ENCODE measurements around the gene AURKA. TPM values are rescaled to one million over a fixed set of nuclear protein-coding genes. Genes with fewer than 3 reads are reported as not detected.

The AURKA gene
- polyA plus RNA-seq, 1 donor (not counting 4 experiments of a cell fraction or from before 2014, with no cell fraction given): 36.1 TPM

DNA sequence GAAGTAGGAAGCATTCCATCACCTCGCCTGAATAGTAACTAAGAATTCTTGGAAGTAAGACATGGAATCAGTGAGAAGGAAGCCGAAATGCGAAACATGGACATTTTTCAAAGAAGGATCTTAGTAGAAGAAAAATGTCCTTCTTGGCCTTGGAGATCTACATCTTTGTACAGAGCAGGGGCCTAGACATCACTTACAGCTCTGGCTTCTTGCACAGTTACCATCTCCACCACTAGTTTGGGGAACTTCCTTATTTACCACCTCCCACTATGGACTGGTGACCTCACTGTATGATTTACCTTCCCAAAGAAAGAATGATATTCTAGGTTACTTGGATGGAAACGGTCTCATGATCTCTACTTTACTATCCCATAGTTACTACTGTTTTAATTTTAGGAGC is 35.8 kb upstream of the AURKA start:
- Histone ChIP-seq H3K4me3 (ENCODE audit: control insufficient read depth in 2 of 3, extremely low read depth in 1 of 3, insufficient read depth in 2 of 3, low read depth in 1 of 3, low read length in 3 of 3) (no peak overlapping the region), H3K27ac (ENCODE audit: control insufficient read depth, insufficient read depth, low read length) (no peak overlapping the region), H3K27me3 (ENCODE audit: control insufficient read depth, extremely low read depth, insufficient read depth, low read length) (no peaks in the 10 kb centered on the region), H3K9ac (ENCODE audit: control insufficient read depth, extremely low read depth, insufficient read depth, low read length) (no peak overlapping the region), H3K9me3 (ENCODE audit: control insufficient read depth, low read depth, low read length) (no peaks in the 10 kb centered on the region), H2AFZ (ENCODE audit: control insufficient read depth, low read length) (no peak overlapping the region), H4K20me1 (ENCODE audit: control insufficient read depth, extremely low read depth, insufficient read depth, low read length) (no peaks in the 10 kb centered on the region), H3K9me1 (ENCODE audit: control insufficient read depth, extremely low read depth, insufficient read depth, low read length) (no peaks in the 10 kb centered on the region), H3K79me2 (ENCODE audit: control insufficient read depth, insufficient read depth, low read length) (no peaks in the 10 kb centered on the region), H3K4me2 (ENCODE audit: control insufficient read depth, extremely low read depth, insufficient read depth, low read depth, low read length) (no peak overlapping the region), H3K4me1 (ENCODE audit: control insufficient read depth, extremely low read depth, insufficient read depth, low read length) (peaks cover 13% of the 10 kb centered on the region), H3K36me3 (ENCODE audit: control insufficient read depth in 2 of 2, extremely low read depth in 1 of 2, insufficient read depth in 2 of 2, low read length in 2 of 2) (no peaks in the 10 kb centered on the region)
- TF ChIP-seq EZH2 (IDR thresholded peaks at IDR 0.05; ENCODE audit: low read length): no peak
- no peak for TF ChIP-seq CTCF (optimal IDR thresholded peaks at IDR 0.05 in 1 of 3, IDR thresholded peaks at IDR 0.05 in 1 of 3, conservative IDR thresholded peaks at IDR 0.05 in 1 of 3; ENCODE audit: extremely low read depth in 1 of 3, insufficient read depth in 2 of 3, low read length in 3 of 3)
- DNase-seq (ENCODE audit: low read depth, low spot score) (no peak), FAIRE-seq (no peak)
- dilution Hi-C loops (cut with MboI; ENCODE audit: extremely low pct_ligation_motif_present, low sequenced_read_pairs): no loop called here

DNA sequence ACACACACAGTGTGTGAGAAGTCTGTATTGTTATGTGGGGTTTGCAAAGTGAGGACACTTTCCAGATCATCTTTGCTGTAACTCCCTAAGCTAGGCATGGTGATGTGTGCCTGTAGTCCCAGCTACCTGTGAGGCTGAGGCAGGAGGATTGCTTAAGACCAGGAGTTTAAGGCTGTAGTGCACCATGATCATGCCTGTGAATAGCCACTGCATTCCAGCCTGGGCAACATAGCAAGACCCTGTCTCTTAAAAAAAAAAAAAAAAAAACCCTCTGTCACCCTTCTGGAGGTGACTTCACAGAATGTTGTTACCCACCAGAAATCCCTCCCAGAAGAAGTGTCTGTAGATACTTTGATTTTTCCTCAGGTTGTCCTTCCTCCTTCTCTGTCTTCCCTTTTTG is 34.9 kb upstream of the AURKA start:
- no peaks in the 10 kb centered on the region for H3K79me2 ChIP-seq (ENCODE audit: control insufficient read depth, insufficient read depth, low read length)
- H3K9me1 ChIP-seq (ENCODE audit: control insufficient read depth, extremely low read depth, insufficient read depth, low read length): no peaks in the 10 kb centered on the region
- H4K20me1 ChIP-seq (ENCODE audit: control insufficient read depth, extremely low read depth, insufficient read depth, low read length): no peaks in the 10 kb centered on the region
- no peak overlapping the region for H2AFZ ChIP-seq (ENCODE audit: control insufficient read depth, low read length)
- TF ChIP-seq CTCF (optimal IDR thresholded peaks at IDR 0.05 in 1 of 3, IDR thresholded peaks at IDR 0.05 in 1 of 3, conservative IDR thresholded peaks at IDR 0.05 in 1 of 3; ENCODE audit: extremely low read depth in 1 of 3, insufficient read depth in 2 of 3, low read length in 3 of 3) (no peak), EZH2 (IDR thresholded peaks at IDR 0.05; ENCODE audit: low read length) (no peak)
- DNase-seq (ENCODE audit: low read depth, low spot score) (no peak), FAIRE-seq (no peak)
- no peak overlapping the region for H3K4me2 ChIP-seq (ENCODE audit: control insufficient read depth, extremely low read depth, insufficient read depth, low read depth, low read length)
- H3K27me3 ChIP-seq (ENCODE audit: control insufficient read depth, extremely low read depth, insufficient read depth, low read length): no peaks in the 10 kb centered on the region
- H3K36me3 ChIP-seq (ENCODE audit: control insufficient read depth in 2 of 2, extremely low read depth in 1 of 2, insufficient read depth in 2 of 2, low read length in 2 of 2): no peaks in the 10 kb centered on the region
- no peak overlapping the region for H3K27ac ChIP-seq (ENCODE audit: control insufficient read depth, insufficient read depth, low read length)
- peaks cover 13% of the 10 kb centered on the region for H3K4me1 ChIP-seq (ENCODE audit: control insufficient read depth, extremely low read depth, insufficient read depth, low read length)
- dilution Hi-C loops (cut with MboI; ENCODE audit: extremely low pct_ligation_motif_present, low sequenced_read_pairs): no loop called here
- H3K9me3 ChIP-seq (ENCODE audit: control insufficient read depth, low read depth, low read length): no peaks in the 10 kb centered on the region
- H3K4me3 ChIP-seq (ENCODE audit: control insufficient read depth in 2 of 3, extremely low read depth in 1 of 3, insufficient read depth in 2 of 3, low read depth in 1 of 3, low read length in 3 of 3): no peak overlapping the region
- no peak overlapping the region for H3K9ac ChIP-seq (ENCODE audit: control insufficient read depth, extremely low read depth, insufficient read depth, low read length)
